GM21360 (cell line): ENCODE measurements around the gene KIAA1755.
"Not testable (repeated sequence)": the region's sequence is repeated elsewhere in the genome, so short reads cannot be mapped to it uniquely, and the experiment has no call there.

ENCODE experiments used
- ATAC-seq: cut with Tn5 transposase; IDR thresholded peaks from one replicate; pipeline ENCODE4 v1.9.1; 2021; ENCODE audit warnings: mild to moderate bottlenecking, moderate library complexity; ENCODE audit not compliant: unreplicated experiment

The KIAA1755 gene

GRCh38 chr20:38291966-38292365 lies 31.4 kb upstream of the KIAA1755 start:
- ATAC-seq, result no peak

GRCh38 chr20:38290829-38291814 lies 30.6 kb upstream of the KIAA1755 start:
- no peak for ATAC-seq

- ATAC-seq, result no peak
Measured at GRCh38 chr20:38286586-38287531, 26.3 kb upstream of the KIAA1755 start.

GRCh38 chr20:38284893-38285444 lies 24.4 kb upstream of the KIAA1755 start:
- no peak for ATAC-seq

- ATAC-seq, result not testable (repeated sequence)
Measured at GRCh38 chr20:38284066-38284650, 23.6 kb upstream of the KIAA1755 start.

GRCh38 chr20:38283236-38283635 lies 22.7 kb upstream of the KIAA1755 start:
- ATAC-seq, result no peak

- ATAC-seq, result not testable (repeated sequence)
Measured at GRCh38 chr20:38281176-38281915, 20.8 kb upstream of the KIAA1755 start.

- no peak for ATAC-seq
Measured at GRCh38 chr20:38278763-38279162, 18.2 kb upstream of the KIAA1755 start.

GRCh38 chr20:38278131-38278530 lies 17.6 kb upstream of the KIAA1755 start:
- ATAC-seq, result no peak

- ATAC-seq, result no peak
Measured at GRCh38 chr20:38277691-38278090, 17.2 kb upstream of the KIAA1755 start.

GRCh38 chr20:38277285-38277684 lies 16.8 kb upstream of the KIAA1755 start:
- no peak for ATAC-seq

- no peak for ATAC-seq
Measured at GRCh38 chr20:38275815-38276550, 15.4 kb upstream of the KIAA1755 start.

- ATAC-seq, result no peak
Measured at GRCh38 chr20:38272961-38273360, 12.4 kb upstream of the KIAA1755 start.

GRCh38 chr20:38272398-38272797 lies 11.9 kb upstream of the KIAA1755 start:
- no peak for ATAC-seq

GRCh38 chr20:38271608-38272120 lies 11.1 kb upstream of the KIAA1755 start:
- no peak for ATAC-seq

GRCh38 chr20:38270869-38271605 lies 10.5 kb upstream of the KIAA1755 start:
- ATAC-seq, result no peak

GRCh38 chr20:38269715-38270114 lies 9.2 kb upstream of the KIAA1755 start:
- ATAC-seq, result no peak

- no peak for ATAC-seq
Measured at GRCh38 chr20:38269040-38269439, 8.5 kb upstream of the KIAA1755 start.
